GM21526 (cell line): ENCODE results near the gene GATB.

Experiments
- ATAC-seq: cut with Tn5 transposase; IDR thresholded peaks from one replicate; pipeline ENCODE4 v1.9.1; 2021; ENCODE audit warnings: moderate library complexity; ENCODE audit not compliant: unreplicated experiment, low FRiP score

The GATB gene

GRCh38 chr4:151703401-151703800 lies 57.4 kb downstream of the GATB start:
- no peak for ATAC-seq

- no peak for ATAC-seq
Measured at GRCh38 chr4:151702256-151702655, 58.6 kb downstream of the GATB start.

GRCh38 chr4:151700566-151701316 lies 60.1 kb downstream of the GATB start:
- ATAC-seq = no peak

GRCh38 chr4:151698213-151698612 lies 62.6 kb downstream of the GATB start:
- ATAC-seq = no peak

- ATAC-seq = no peak
Measured at GRCh38 chr4:151694961-151695720, 65.7 kb downstream of the GATB start.

GRCh38 chr4:151692821-151693673 lies 67.8 kb downstream of the GATB start:
- ATAC-seq = no peak

- no peak for ATAC-seq
Measured at GRCh38 chr4:151692443-151692782, 68.4 kb downstream of the GATB start.

- no peak for ATAC-seq
Measured at GRCh38 chr4:151691639-151692442, 69.0 kb downstream of the GATB start.

- ATAC-seq = no peak
Measured at GRCh38 chr4:151690876-151691275, 69.9 kb downstream of the GATB start.

- ATAC-seq = no peak
Measured at GRCh38 chr4:151690164-151690870, 70.5 kb downstream of the GATB start.

GRCh38 chr4:151689211-151689991 lies 71.4 kb downstream of the GATB start:
- no peak for ATAC-seq

GRCh38 chr4:151688785-151689043 lies 72.1 kb downstream of the GATB start:
- ATAC-seq = no peak

- ATAC-seq = no peak
Measured at GRCh38 chr4:151688003-151688784, 72.6 kb downstream of the GATB start.

GRCh38 chr4:151687021-151687640 lies 73.7 kb downstream of the GATB start:
- no peak for ATAC-seq

- no peak for ATAC-seq
Measured at GRCh38 chr4:151685303-151685702, 75.5 kb downstream of the GATB start.

GRCh38 chr4:151681085-151681484 lies 79.7 kb downstream of the GATB start:
- ATAC-seq = no peak

GRCh38 chr4:151679231-151679630 lies 81.6 kb downstream of the GATB start:
- no peak for ATAC-seq
